HL-60 (cell line): Measurements from ENCODE around the gene FABP6.

Experiments used
- DNase-seq, 2 experiments: peaks; one replicate each; pipeline ENCODE4 v3.0.0-alpha.2; 2010 to 2020; ENCODE audit warnings: low read depth in 1 of 2, low spot score in 1 of 2
- H3K27ac ChIP-seq: fragments of 250-450 bp; sonication (Bioruptor Pico); replicated peaks from 2 replicates; pipeline ENCODE4 v1.5.1; 2020; ENCODE audit warnings: mild to moderate bottlenecking, moderate library complexity
- H3K27me3 ChIP-seq: fragments of 250-450 bp; sonication (Bioruptor Pico); 2 replicates; pipeline ENCODE4 v1.5.1; 2021; ENCODE audit warnings: mild to moderate bottlenecking, moderate library complexity; ENCODE audit not compliant: insufficient read depth, poor library complexity, severe bottlenecking
- H3K4me3 ChIP-seq: replicated peaks from 2 replicates; pipeline ENCODE4 v1.5.1; 2011; ENCODE audit warnings: mild to moderate bottlenecking, control low read depth, low read length; ENCODE audit not compliant: insufficient read depth
- GABPA ChIP-seq: IDR thresholded peaks from 2 replicates; pipeline ENCODE4 v1.6.1; 2012; ENCODE audit warnings: low read depth
- POLR2AphosphoS5 ChIP-seq: IDR thresholded peaks from 2 replicates; pipeline ENCODE4 v1.6.1; 2012; ENCODE audit warnings: low read depth
- SPI1 ChIP-seq: IDR thresholded peaks from 2 replicates; pipeline ENCODE4 v1.6.1; 2012; ENCODE audit warnings: low read depth, mild to moderate bottlenecking, borderline replicate concordance
- TF ChIP-seq, protein P1 (sequence below): IDR thresholded peaks from 2 replicates; pipeline ENCODE4 v1.6.1; 2012; ENCODE audit warnings: low read depth; ENCODE audit not compliant: insufficient replicate concordance
- TF ChIP-seq, protein P2 (sequence below): IDR thresholded peaks from one replicate; pipeline ENCODE4 v1.5.1; 2011; ENCODE audit warnings: low read length, control low read depth, inconsistent platforms; ENCODE audit not compliant: insufficient read depth

The FABP6 gene

DNA sequence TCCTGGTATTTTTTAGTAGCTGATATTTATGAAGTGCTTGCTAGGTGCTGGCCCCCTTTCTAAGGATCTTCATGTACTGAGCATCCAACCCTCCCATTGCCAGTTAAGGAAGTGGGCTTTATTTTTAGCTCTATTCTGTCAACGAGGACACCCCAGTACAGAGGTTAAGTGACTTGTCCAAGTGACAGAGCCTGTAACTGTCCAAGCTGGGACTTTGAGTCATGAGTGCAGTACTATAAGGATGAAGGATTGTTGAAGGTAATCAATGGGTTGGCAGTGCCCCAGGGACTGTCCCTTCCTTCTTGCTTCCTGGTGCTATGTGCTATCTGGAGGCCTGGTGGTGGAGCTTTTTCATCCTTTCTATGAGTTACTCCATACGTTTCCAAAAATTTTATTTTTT is 18.0 kb upstream of the FABP6 start:
- H3K27me3 ChIP-seq: no peaks in the 10 kb centered on the region
- no peak overlapping the region for H3K27ac ChIP-seq
- TF ChIP-seq, protein P1, sequence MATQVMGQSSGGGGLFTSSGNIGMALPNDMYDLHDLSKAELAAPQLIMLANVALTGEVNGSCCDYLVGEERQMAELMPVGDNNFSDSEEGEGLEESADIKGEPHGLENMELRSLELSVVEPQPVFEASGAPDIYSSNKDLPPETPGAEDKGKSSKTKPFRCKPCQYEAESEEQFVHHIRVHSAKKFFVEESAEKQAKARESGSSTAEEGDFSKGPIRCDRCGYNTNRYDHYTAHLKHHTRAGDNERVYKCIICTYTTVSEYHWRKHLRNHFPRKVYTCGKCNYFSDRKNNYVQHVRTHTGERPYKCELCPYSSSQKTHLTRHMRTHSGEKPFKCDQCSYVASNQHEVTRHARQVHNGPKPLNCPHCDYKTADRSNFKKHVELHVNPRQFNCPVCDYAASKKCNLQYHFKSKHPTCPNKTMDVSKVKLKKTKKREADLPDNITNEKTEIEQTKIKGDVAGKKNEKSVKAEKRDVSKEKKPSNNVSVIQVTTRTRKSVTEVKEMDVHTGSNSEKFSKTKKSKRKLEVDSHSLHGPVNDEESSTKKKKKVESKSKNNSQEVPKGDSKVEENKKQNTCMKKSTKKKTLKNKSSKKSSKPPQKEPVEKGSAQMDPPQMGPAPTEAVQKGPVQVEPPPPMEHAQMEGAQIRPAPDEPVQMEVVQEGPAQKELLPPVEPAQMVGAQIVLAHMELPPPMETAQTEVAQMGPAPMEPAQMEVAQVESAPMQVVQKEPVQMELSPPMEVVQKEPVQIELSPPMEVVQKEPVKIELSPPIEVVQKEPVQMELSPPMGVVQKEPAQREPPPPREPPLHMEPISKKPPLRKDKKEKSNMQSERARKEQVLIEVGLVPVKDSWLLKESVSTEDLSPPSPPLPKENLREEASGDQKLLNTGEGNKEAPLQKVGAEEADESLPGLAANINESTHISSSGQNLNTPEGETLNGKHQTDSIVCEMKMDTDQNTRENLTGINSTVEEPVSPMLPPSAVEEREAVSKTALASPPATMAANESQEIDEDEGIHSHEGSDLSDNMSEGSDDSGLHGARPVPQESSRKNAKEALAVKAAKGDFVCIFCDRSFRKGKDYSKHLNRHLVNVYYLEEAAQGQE: no peak
- TF ChIP-seq GABPA: no peak
- no peak for TF ChIP-seq SPI1
- no peak for TF ChIP-seq POLR2AphosphoS5
- H3K4me3 ChIP-seq: no peak overlapping the region
- no peak for DNase-seq

DNA sequence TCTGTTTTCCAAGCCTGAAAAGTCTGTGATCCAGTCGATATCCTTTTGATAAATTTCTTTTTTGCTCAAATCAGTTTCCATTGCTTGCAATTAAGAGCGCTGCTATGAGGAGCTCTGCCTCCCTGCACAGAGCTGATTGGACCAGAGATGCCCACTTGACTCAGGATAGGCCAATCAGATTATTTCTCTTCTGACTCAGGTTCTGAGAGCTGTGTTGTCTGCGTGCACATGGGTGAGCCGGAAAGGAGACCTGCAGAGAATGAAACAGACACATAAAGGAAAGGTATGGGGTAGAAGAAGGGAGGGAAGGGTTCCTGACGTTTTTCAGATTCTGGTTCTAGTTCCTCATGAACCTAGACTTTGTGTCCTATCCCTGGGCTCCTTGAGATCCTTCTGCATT is 15.8 kb upstream of the FABP6 start:
- TF ChIP-seq, protein P1: no peak
- TF ChIP-seq, protein P2, sequence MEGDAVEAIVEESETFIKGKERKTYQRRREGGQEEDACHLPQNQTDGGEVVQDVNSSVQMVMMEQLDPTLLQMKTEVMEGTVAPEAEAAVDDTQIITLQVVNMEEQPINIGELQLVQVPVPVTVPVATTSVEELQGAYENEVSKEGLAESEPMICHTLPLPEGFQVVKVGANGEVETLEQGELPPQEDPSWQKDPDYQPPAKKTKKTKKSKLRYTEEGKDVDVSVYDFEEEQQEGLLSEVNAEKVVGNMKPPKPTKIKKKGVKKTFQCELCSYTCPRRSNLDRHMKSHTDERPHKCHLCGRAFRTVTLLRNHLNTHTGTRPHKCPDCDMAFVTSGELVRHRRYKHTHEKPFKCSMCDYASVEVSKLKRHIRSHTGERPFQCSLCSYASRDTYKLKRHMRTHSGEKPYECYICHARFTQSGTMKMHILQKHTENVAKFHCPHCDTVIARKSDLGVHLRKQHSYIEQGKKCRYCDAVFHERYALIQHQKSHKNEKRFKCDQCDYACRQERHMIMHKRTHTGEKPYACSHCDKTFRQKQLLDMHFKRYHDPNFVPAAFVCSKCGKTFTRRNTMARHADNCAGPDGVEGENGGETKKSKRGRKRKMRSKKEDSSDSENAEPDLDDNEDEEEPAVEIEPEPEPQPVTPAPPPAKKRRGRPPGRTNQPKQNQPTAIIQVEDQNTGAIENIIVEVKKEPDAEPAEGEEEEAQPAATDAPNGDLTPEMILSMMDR: no peak
- TF ChIP-seq GABPA (no peak), POLR2AphosphoS5 (no peak), SPI1 (no peak)
- Histone ChIP-seq H3K27me3 (no peaks in the 10 kb centered on the region), H3K4me3 (no peak overlapping the region), H3K27ac (no peak overlapping the region)
- no peak for DNase-seq

DNA sequence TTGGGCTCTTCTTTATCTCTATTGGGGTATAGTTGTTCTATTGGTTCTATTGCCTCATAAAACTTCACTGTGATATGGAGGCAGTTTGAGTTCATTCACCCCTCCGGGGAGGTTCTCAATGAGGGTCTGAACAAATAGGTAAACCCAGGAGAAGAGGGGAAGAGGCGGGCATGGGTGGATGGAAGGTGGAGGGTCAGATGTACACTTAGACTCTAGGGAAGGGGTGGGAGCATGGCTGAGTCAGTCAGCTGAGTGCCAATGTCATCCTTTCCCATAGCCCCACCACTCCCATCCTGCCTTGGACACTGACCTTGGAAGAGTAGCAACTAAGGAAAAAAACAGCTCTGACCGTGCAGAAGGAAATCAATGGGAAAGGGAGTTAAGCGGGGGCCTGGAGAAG is 9.9 kb upstream of the FABP6 start:
- Histone ChIP-seq H3K27ac (no peak overlapping the region), H3K4me3 (no peak overlapping the region), H3K27me3 (no peaks in the 10 kb centered on the region)
- DNase-seq: no peak
- TF ChIP-seq, protein P1: no peak
- TF ChIP-seq SPI1 (no peak), GABPA (no peak), POLR2AphosphoS5 (no peak)
- TF ChIP-seq, protein P2: no peak
